ENCODE results near the gene LGMN.
A peak's percentile ranks its signal among the peaks of the same experiment; 100 is the strongest.
"Not testable (repeated sequence)": the region's sequence is repeated elsewhere in the genome, so short reads cannot be mapped to it uniquely, and the experiment has no call there.

Gene LGMN

DNA sequence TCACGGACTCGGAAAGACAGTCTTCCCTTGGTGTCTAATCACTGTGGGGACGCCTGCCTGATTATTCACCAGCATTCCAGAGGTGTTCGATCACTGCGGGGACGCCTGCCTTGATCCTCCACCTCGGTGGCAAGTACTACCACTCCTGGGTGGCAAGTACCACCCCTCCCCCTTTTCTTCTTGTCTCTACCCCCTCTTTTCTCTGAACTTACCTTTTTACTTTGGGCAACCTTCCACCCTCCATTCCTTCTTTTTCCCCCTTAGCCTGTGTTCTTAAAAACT is 12.0 kb upstream of the LGMN start:
- no peak for DNase-seq (ENCODE audit: low spot score)

DNA sequence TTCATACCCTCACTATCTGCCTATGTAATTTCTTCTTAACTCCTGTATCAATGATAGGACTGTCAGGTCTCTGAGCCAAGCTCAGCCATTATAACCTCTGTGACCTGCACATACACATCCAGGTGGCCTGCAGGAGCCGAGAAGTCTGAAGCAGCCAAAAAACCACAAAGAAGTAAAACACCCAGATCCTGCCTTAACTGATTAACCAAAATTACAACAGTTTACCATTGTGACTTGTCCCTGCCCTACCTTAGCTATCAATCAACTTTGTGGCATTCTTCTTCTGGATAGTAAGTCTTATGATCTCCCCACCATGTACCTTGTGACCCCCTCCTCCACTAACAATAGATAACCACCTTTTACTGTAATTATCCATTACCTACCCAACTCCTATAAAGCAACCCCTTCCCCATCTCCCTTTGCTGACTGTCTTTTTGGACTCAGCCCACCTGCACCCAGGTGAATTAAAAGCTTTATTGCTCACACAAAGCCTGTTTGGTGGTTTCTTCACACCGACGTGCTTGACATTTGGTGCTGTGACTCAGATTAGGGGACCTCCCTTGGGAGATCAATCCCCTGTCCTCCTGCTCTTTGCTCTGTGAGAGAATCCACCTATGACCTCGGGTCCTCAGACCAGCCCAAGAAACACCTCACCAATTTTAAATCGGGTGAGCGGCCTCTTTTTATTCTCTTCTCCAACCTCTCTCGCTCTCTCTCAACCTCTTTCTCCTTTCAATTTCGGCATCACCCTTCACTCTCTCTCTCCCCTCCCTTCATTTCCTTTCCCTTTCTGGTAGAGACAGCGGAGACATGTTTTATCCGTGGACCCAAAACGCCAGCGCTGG is 11.5 kb upstream of the LGMN start:
- no peak for DNase-seq (ENCODE audit: low spot score)

DNA sequence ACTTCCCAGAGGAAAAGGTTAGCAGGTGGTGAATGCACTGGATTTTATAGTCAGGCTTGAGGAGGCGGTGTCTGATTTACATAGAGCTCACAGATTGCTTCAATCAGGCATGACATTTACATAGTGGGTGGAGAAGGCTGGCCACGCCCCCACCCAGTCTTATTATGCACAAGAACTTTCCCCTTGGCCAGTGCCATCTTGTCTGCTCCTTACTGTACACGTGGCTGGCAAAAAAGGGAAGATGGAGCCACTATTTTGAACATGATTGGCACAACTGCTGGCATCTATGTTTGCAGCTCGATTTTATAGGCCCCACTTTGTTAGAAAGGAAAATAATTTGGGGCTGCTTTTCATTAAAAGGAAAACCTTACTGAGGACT is 10.9 kb upstream of the LGMN start:
- no peak for DNase-seq (ENCODE audit: low spot score)

DNA sequence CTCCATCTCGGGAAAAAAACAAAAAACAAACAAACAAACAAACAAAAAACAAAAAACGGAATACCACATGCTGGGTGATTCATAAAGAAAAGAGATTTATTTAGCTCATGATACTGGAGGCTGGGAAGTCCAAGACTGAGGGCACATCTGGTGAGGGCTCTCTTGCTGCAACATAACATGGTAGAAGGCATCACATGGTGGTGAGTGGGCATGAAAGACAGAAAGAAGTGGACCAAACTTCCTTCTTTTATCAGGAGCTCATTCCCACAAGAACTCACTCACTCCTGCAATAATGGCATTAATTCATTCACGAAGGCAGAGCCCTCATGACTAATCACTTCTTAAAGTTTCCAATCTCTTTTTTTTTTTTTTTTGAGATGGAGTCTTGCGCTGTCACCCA is 8.0 kb upstream of the LGMN start:
- no peak for DNase-seq (ENCODE audit: low spot score)

DNA sequence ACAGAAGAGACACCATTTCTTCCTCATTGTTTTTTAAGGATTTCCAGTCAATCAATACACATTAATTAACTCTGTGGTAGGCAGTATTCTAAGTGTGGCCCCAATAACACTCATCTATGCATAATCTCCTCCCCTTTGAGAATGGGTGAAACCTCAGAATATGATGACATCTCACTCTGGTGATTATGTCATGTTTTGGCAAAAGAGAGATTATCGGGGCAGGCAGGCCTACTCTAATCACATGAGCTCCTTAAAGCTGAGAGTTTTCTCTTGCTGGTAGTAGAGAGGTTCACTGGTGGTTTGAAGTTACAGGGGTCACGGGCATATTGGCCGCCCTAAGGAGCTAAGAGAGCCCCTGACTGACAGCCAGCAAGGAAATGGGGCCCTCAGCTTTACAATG is 7.1 kb upstream of the LGMN start:
- DNase-seq (ENCODE audit: low spot score) = no peak

DNA sequence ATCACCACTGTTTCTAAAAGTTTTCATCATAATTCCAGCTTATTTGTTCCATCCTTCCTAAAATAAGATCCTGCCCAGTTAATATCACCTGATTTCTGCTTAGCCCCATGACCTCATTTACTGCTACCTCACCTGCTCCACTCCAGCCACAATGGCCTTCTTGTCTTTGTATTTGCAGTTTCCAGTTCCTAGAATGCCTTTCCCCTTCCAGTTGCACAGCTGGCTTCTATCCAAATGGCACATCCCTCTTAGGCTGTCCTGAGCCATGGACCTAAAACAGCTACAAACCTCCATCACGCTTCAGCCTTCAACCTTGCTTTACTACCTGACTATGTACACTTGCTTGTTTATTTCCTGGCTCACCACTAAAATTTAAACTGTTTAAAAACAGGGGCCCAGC is 6.5 kb upstream of the LGMN start:
- DNase-seq (ENCODE audit: low spot score) = no peak

DNA sequence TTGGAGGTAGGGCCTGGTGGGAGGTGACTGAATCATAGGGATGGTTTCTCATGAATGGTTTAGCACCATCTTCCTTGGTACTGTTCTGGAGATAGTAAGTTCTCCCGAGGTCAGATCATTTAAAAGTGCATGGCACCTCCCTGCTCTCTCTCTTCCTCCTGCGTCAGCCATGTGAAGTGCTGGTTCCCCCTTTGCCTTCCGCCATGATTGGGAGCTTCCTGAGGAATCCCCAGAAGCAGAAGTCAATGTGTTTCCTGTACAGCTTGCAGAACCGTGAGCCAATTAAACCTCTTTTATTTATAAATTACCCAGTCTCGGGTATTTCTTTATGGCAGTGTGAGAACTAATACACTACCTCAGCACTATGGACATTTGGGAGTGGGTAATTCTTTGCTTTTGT is 4.8 kb upstream of the LGMN start:
- no peak for DNase-seq (ENCODE audit: low spot score)

DNA sequence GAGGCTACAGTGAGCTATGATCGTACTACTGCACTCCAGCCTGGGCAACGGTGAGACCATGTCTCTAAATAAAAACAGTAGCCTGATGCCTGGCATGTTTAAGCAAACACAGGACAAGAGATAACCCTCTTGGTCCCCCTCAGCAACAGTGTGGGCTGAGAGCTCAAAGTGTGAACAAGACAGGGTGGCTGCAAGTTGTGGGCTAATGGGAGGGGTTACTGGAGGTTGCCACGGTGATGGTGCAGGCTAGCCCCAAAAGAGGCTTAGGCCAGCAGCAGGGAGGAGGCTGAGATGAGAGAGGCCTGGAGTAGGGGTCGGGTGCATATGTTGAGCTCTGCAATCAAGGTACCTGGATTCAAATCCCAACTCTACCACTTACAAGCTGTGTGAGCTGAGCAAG is 3.4 kb upstream of the LGMN start:
- no peak for DNase-seq (ENCODE audit: low spot score)

DNA sequence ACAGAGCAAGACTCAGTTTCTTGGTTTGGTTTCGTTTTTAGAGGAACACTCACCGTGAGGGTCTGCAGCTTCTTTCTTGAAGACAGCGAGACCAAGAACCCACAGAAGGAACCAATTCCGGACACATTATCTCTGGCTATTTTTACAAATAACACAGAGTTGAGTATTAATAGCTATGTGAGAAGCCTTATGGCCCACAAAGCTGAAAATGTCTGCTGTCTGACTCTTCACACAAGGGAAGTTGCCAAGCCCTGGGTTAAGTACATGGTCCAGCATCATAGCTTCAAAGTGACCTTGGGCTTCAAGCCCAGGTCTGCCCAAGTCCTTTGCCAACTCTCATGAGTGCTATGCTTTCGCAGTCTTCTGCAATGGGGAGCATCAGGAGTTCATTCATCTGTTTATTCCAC is 2.6 kb upstream of the LGMN start:
- DNase-seq (ENCODE audit: low spot score) = no peak

DNA sequence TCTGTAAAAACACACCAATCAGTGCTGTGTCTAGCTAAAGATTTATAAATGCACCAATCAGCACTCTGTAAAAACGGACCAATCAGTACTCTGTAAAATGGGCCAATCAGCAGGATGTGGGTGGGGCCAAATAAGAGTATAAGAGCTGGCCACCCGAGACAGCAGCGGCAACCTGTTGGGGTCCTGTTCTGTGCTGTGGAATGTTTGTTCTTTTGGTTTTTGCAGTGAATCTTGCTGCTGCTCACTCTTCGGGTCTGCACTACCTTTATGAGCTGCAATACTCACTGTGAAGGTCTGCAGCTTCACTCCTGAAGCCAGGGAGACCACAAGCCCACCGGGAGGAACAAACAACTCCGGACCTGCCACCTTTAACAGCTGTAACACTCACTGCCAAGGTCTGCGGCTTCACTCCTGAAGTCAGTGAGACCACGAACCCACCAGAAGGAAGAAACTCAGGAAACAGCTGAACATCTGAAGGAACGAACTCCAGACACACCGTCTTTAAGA is 1.8 kb upstream of the LGMN start:
- not testable (repeated sequence) for DNase-seq (ENCODE audit: low spot score)

DNA sequence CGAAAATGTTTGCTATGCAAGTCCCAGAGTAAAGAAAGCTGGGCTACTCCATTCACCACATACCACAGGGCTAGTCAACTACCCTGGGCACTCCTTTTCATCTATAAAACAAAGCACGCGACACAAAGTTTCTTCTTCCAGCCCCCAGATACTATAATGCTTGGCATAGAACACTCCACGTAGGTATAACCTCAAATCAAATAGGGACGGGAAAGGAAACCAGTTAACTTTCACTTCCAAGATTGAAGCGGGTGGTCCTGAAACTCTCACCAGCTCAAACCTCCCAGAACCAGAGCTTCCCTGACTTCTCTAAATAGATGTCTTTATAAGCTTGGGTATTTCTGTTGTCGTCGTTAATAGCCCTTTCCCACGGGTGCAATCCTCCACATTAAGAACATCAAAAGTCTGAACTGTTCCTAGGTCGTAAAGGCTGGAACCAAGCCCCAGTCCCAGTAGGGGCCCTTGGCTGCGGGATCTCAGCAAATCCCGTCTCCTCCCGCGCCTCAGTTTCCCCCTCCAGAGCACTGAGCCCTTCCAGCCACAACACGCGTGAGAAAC is 647 bp downstream of the LGMN start:
- DNase-seq (ENCODE audit: low spot score) = no peak

DNA sequence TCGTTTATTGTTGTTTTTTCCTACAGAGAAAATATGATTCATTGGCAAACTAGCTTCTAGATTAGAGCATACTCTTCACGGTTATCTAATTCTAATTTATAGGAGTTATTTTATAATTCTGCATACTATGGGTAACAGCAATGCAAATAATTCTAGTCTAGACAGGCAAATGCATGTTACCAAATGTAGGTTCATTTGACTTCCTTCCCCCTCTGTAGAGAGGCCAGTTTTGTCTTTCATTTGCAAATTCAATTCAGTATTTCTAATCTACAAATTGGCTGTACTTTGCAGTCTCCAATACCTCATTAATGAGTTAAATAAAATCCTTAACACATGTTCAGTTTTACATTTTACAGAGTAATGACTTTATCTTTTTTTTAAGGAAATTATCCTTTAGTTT is 4.2 kb downstream of the LGMN start:
- DNase-seq (ENCODE audit: low spot score) = no peak

DNA sequence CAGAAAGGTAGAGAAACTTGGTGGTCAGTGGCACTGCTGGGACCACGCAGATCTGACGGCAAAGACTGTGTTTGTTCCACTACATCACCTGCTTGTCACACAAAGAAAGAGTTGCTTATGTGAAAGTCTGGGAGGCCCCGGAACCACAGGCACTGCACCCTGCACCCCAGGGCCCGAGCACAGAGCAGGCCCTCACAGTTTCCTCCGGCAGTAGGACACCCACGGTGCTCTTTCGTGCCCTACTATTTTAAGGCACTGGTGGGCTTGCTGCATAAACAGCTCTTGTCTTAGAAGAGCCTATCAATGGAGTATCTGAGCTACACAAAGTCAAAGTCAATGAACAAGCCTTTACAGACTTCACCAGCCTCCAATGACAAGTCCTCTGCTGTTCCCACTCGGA is 8.0 kb downstream of the LGMN start:
- DNase-seq (ENCODE audit: low spot score) = no peak

DNA sequence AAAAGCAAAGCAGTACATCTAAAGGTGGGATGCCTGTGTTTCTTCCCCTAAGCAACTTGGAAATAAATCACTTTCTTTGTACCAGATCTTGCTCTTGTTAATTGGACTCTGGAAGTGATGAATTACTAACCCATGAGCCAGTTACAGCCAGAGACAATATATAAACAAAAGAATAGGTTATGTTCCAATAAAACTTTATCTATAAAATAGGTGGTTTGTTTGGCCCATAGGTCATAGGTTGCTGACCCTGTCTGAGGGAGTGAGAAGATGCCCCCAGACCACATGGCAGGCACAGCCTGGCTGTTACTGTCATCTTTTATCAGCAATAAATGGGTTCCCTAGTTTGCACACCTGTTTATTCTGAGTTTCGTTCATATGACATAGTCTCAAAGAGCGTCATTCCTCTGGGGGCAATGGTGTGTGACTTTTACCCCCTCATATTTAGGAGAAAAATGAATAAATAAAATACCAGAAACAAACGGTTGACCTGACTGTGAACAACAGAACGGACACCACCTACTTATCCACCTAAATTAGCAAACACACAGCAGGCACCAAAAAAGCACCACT is 10.7 kb downstream of the LGMN start:
- DNase-seq (ENCODE audit: low spot score) = no peak

DNA sequence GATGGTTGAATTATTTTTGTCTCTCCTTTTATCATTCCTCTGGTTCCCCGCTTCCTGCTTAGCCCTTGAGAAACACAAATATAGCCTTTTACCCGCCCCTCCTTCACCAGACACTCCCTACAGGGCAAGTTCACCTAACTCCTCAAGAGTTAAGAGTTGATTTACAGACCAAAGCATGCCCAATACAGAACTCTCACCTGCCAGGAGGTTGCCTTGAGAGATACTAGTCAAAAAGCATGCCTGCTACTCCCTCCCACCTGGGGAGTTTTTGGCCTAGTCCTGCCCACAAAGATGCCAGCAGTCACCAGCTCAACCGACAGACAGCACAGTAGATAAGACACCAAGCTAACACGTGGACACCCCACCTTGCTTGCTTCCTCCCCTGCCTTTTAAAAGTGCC is 11.2 kb downstream of the LGMN start:
- no peak for DNase-seq (ENCODE audit: low spot score)

DNA sequence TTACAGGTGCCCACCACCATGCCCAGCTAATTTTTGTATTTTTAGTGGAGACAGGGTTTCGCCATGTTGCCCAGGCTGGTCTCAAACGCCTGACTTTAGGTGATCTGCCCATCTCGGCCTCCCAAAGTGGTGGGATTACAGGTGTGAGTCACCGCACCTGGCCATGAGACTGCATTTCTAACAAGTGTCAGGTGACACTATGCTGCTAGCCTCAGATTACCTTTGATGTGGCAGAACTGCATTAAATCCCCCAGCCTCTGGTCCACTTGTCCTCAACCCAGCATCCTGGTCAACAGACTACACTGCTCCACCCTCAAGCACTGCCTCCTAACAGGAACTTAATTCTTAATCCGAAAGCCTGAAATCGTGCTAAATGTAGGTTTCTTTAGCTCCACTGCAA is 13.1 kb downstream of the LGMN start:
- DNase-seq (ENCODE audit: low spot score) = no peak

DNA sequence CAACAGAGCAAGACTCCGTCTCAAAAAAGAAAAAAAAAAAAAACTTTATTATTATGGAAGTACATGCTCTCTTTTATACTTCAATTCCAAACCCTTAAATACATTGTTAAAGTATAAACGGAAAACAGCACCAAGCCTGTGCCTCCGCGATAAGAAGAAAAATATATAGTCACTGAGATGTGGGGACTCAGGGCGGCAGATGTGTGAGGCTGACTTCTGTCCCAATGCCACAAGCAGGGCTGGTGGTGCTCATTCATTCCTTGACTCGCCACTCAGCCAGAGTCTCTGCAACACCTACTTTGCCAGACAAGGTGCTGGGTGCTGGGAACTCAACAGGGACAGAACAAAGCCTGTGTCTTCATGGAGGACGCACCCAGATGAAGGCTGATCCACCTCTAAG is 13.8 kb downstream of the LGMN start:
- no peak for DNase-seq (ENCODE audit: low spot score)

DNA sequence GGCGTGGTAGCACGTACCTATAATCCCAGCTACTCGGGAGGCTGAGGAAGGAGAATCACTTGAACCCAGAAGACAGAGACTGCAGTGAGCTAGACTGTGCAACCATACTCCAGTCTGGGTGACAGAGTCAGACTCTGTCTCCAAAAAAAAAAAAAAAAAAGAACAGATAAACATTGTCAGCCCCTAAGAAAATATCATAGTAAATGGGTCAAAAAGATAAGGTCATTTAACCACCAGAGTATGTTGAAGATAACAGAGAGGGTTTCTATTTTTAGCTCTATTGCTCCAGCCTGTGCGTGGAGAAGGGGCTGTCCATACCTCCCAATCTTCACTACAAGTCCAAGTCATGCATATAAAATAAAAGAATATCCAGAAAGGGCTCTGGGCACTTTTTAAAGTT is 15.4 kb downstream of the LGMN start:
- no peak for DNase-seq (ENCODE audit: low spot score)

DNA sequence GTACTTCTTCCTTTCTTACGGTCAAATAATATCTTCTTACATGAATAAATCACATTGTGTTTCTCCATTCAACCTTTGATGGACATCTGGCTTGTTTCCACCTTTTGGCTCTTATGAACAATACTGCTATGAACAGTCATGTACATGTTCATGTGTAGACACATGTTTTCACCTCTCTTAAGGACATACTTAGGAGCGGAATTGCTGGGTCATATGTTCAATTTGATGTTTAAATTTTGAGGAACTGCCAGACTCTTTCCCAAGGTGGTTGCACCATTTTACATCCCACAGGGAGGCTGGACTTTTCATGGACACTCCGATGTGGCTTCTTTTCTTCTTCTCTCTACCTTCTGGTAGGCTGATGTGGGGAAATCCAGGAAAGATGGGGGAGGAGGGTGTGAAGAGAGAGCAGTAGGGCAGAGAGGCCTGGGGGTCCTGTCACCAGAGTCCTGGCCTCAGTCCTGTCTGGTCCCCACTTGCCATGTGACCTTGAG is 16.8 kb downstream of the LGMN start:
- no peak for DNase-seq (ENCODE audit: low spot score)

DNA sequence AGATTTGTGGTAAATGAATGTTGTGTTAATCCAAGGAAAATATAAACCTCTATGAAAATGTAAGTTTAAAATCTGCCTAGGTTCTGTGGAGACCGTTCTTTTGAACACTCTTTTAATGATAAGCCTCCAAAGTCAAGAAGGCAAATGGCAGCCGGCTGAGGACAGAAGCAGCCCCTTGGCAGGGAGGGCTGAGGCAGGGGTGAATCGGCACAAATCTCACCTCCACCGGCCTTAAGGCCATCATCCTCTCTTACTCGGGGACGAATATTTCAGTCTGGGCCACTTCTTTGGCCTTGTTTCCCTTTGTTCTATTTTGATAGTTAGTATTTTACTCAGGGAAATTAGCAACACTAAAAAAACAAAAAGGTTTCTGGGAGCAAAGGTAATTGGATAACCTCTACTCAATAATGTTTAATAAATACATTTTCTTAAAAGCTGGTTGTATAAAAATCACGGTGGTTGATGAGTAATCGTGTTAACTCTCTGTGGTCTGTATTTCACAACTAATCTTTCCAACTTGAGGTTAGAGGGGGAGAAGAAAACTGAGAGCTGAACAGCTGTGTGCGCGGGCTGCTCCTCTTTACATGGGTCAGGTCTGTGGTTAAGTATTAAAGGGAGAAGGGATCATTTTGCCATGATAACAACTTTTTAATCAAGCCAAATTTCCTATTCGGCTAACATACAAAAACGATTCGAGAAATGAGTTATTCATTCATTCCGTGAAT is 18.6 kb downstream of the LGMN start:
- DNase-seq (ENCODE audit: low spot score) = no peak

DNA sequence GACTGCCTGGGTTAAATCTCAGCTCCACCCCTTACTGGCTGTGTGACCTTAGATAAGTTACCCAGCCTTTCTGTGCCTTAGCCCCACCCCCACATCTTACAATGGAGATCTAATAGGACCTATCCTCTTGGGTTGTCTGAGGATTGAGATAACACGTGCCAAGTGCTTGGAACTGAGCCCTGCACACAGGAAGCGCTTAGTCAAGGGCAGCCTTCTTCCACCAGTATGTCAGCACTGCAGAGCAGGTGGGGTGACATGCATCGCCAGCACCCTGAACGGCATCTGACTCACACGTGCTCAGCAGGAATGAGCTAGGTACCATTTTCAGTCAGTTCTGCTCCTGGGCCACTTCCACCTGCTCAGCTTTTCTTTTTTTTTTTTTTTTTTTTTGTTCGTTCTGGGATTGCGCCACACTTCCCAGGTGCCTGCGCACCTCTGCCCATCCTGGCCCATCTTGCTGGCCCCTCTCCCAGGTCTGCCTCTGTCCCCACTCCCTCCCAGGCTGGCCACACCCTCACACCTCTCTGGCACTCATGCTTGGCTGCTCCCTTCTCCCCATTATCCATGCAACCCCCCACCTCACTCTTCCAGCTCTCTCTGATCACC is 19.6 kb downstream of the LGMN start:
- DNase-seq (ENCODE audit: low spot score) = peak; percentile 35

DNA sequence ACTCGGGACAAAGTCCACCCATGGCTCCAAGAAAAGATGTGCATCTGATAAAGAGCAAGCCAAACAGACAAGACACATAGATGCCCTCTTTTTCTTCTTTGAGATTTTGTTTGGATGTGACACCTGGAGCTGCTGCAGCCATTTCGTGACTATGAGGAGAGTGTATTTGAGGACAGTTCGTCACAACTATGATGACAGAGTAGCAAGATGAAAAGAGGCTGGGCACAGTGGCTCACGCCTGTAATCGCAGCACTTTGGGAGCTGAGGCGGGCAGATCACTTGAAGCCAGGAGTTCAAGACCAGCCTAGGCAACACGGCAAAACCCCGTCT is 21.5 kb downstream of the LGMN start:
- no peak for DNase-seq (ENCODE audit: low spot score)

Measured in hematopoietic multipotent progenitor cell treated with erythropoietin and hydrocortisone succinate and interleukin-3 and kit ligand, for 15 days (in vitro differentiated cells).